Measurements from ENCODE around the gene ARMC3.

DNA sequence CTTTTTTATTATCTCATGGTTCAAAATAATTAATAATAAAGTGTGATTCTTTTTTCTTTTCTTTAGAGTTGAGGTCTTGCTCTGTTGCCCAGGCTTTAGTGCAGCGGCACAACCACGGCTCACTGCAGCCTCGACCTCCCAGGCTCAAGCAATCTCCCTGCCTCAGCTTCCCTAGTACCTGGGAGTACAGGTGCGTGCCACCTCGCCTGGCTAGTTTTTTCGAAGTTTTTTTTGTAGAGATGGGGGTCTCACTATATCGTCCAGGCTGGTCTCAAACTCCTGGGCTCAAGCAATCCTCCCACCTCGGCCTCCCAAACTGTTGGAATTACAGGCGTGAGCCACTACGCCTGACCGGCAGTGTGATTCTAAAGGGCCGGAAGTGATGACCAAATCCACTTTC is 139.5 kb downstream of the ARMC3 start:
- TF ChIP-seq, protein P1, sequence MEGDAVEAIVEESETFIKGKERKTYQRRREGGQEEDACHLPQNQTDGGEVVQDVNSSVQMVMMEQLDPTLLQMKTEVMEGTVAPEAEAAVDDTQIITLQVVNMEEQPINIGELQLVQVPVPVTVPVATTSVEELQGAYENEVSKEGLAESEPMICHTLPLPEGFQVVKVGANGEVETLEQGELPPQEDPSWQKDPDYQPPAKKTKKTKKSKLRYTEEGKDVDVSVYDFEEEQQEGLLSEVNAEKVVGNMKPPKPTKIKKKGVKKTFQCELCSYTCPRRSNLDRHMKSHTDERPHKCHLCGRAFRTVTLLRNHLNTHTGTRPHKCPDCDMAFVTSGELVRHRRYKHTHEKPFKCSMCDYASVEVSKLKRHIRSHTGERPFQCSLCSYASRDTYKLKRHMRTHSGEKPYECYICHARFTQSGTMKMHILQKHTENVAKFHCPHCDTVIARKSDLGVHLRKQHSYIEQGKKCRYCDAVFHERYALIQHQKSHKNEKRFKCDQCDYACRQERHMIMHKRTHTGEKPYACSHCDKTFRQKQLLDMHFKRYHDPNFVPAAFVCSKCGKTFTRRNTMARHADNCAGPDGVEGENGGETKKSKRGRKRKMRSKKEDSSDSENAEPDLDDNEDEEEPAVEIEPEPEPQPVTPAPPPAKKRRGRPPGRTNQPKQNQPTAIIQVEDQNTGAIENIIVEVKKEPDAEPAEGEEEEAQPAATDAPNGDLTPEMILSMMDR (IDR thresholded peaks at IDR 0.05), result no peak
- TF ChIP-seq POLR2A (IDR thresholded peaks at IDR 0.05), result no peak

All from suprapubic skin (tissue), 3 donors.